SU-DHL-6 (cell line): Measurements from ENCODE around the gene HUNK.

Source experiments
- EZH2phosphoT487 ChIP-seq: fragments of 200-600 bp; sonication (generic), shearing (Covaris generic); conservative IDR thresholded peaks from 2 replicates; pipeline ENCODE4 v1.6.1; 2018; ENCODE audit warnings: mild to moderate bottlenecking, antibody characterized with exemption, low read length, moderate library complexity, mixed read lengths
- TF ChIP-seq, protein P1 (sequence below): fragments of 200-600 bp; sonication (generic); IDR thresholded peaks from one replicate; pipeline ENCODE4 v1.5.1; 2017; ENCODE audit warnings: antibody characterized with exemption, mild to moderate bottlenecking, low read length, moderate library complexity; ENCODE audit not compliant: insufficient read depth, poor library complexity, severe bottlenecking

DNA sequence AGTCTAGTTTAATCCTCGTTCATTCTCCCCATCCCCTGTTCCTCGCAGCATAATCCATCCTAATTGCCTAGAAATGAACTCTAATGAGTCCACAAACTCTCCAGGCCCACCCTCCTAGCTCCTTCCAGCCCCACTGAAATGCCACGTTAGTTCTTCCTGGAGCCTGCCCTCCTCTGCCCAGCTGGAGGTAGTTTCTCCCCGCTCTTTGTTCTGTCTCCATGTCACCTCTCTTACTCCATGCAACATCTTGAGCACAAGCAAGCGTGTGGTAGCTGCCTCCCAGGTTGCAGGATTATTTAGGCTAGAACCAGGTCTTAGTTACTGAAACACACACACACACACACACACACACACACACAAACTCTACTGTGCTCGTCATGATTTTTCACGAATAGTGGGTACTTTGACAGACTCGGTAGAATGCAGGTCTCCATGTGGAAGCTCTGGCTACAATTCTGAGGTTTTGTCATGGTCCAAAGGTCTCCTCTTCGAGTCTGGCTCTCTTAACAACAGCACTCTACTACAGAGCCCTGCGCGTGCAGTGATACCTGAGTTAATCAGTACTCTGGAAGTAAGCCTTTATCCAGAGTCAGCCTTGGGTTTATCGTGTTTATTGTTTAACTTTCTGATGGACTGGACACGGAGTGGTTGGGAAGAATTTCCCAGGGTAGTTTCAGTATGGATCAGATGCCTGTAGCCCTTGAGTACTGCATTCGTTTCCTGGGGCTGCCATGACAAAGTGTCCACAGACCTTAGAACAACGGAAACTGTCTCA, 27.5 kb downstream of the HUNK start:
- TF ChIP-seq, protein P1, sequence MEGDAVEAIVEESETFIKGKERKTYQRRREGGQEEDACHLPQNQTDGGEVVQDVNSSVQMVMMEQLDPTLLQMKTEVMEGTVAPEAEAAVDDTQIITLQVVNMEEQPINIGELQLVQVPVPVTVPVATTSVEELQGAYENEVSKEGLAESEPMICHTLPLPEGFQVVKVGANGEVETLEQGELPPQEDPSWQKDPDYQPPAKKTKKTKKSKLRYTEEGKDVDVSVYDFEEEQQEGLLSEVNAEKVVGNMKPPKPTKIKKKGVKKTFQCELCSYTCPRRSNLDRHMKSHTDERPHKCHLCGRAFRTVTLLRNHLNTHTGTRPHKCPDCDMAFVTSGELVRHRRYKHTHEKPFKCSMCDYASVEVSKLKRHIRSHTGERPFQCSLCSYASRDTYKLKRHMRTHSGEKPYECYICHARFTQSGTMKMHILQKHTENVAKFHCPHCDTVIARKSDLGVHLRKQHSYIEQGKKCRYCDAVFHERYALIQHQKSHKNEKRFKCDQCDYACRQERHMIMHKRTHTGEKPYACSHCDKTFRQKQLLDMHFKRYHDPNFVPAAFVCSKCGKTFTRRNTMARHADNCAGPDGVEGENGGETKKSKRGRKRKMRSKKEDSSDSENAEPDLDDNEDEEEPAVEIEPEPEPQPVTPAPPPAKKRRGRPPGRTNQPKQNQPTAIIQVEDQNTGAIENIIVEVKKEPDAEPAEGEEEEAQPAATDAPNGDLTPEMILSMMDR: no peak
- TF ChIP-seq EZH2phosphoT487: no peak
